MM.1S (cell line): ENCODE data around the gene SMG6.
A peak's percentile ranks its signal among the peaks of the same experiment; 100 is the strongest.

ENCODE experiments used
- DNase-seq: peaks from one replicate; pipeline ENCODE4 v3.0.0-alpha.2; 2015
- H2AFZ ChIP-seq: fragments of 300-600 bp; sonication (generic); 2 replicates; pipeline ENCODE4 v1.6.0; 2016; ENCODE audit warnings: antibody characterized with exemption, low read length
- H3F3A ChIP-seq: fragments of 300-600 bp; sonication (generic); 2 replicates; pipeline ENCODE4 v1.6.1; 2016; ENCODE audit warnings: mild to moderate bottlenecking, antibody characterized with exemption, low read length, moderate library complexity, mixed read lengths; ENCODE audit not compliant: insufficient read depth
- H3K27ac ChIP-seq: fragments of 300-600 bp; sonication (generic); 2 replicates; pipeline ENCODE4 v1.5.1; 2016; ENCODE audit warnings: mild to moderate bottlenecking, low read length
- H3K27me3 ChIP-seq: fragments of 300-600 bp; sonication (generic); replicated peaks from 2 replicates; pipeline ENCODE4 v1.6.0; 2016; ENCODE audit warnings: low read length; ENCODE audit not compliant: insufficient read depth
- H3K36me3 ChIP-seq: fragments of 300-600 bp; sonication (generic); replicated peaks from 2 replicates; pipeline ENCODE4 v1.6.1; 2016; ENCODE audit warnings: mild to moderate bottlenecking, low read length, mixed read lengths; ENCODE audit not compliant: insufficient read depth
- H3K4me1 ChIP-seq: fragments of 300-600 bp; sonication (generic); 2 replicates; pipeline ENCODE4 v1.6.1; 2016; ENCODE audit warnings: low read length, mixed read lengths
- H3K4me2 ChIP-seq: fragments of 300-600 bp; sonication (generic); 2 replicates; pipeline ENCODE4 v1.6.0; 2016; ENCODE audit warnings: low read depth, low read length
- H3K4me3 ChIP-seq: fragments of 300-600 bp; sonication (generic); 2 replicates; pipeline ENCODE4 v1.5.1; 2016; ENCODE audit warnings: low read length, mixed read lengths
- H3K79me2 ChIP-seq: fragments of 300-600 bp; sonication (generic); 2 replicates; pipeline ENCODE4 v1.6.1; 2016; ENCODE audit warnings: mixed run types, low read length, mixed read lengths
- H3K9ac ChIP-seq: fragments of 300-600 bp; sonication (generic); 2 replicates; pipeline ENCODE4 v1.6.1; 2016; ENCODE audit warnings: low read length, mixed read lengths
- H3K9me2 ChIP-seq: fragments of 300-600 bp; sonication (generic); replicated peaks from 2 replicates; pipeline ENCODE4 v1.6.1; 2016; ENCODE audit warnings: mild to moderate bottlenecking, low read length, mixed read lengths; ENCODE audit not compliant: insufficient read depth
- H3K9me3 ChIP-seq: fragments of 300-600 bp; sonication (generic); replicated peaks from 2 replicates; pipeline ENCODE4 v1.6.1; 2016; ENCODE audit warnings: mild to moderate bottlenecking, low read length, mixed read lengths; ENCODE audit not compliant: insufficient read depth
- H4K20me1 ChIP-seq: fragments of 300-600 bp; sonication (generic); 2 replicates; pipeline ENCODE4 v1.6.1; 2016; ENCODE audit warnings: mild to moderate bottlenecking, low read length, moderate library complexity, mixed read lengths; ENCODE audit not compliant: insufficient read depth
- CTCF ChIP-seq: fragments of 300-600 bp; sonication (generic); IDR thresholded peaks from 2 replicates; pipeline ENCODE4 v1.5.1; 2016; ENCODE audit warnings: antibody characterized with exemption, low read length, mixed read lengths
- EZH2 ChIP-seq: fragments of 300-600 bp; sonication (generic); optimal IDR thresholded peaks from 2 replicates; pipeline ENCODE3; 2017; ENCODE audit warnings: low read depth, mild to moderate bottlenecking, antibody characterized with exemption, low read length, mixed read lengths
- EZH2phosphoT487 ChIP-seq: fragments of 300-600 bp; sonication (generic); IDR thresholded peaks from 2 replicates; pipeline ENCODE4 v1.6.1; 2018; ENCODE audit warnings: antibody characterized with exemption, low read length

The SMG6 gene

GRCh38 chr17:2064980-2065785 is 238.4 kb downstream of the SMG6 start:
- Histone ChIP-seq H3K27me3 (no peaks in the 10 kb centered on the region), H3K4me2 (no peak overlapping the region), H3K9ac (no peak overlapping the region), H3K4me1 (no peaks in the 10 kb centered on the region), H3K27ac (no peak overlapping the region), H2AFZ (no peak overlapping the region), H3F3A (no peaks in the 10 kb centered on the region), H3K79me2 (no peaks in the 10 kb centered on the region), H3K36me3 (no peaks in the 10 kb centered on the region), H3K4me3 (no peak overlapping the region), H3K9me2 (no peaks in the 10 kb centered on the region), H4K20me1 (no peaks in the 10 kb centered on the region), H3K9me3 (no peaks in the 10 kb centered on the region)
- no peak for DNase-seq
- TF ChIP-seq EZH2phosphoT487 (no peak), EZH2 (no peak), CTCF (peak; percentile 32)

DNA sequence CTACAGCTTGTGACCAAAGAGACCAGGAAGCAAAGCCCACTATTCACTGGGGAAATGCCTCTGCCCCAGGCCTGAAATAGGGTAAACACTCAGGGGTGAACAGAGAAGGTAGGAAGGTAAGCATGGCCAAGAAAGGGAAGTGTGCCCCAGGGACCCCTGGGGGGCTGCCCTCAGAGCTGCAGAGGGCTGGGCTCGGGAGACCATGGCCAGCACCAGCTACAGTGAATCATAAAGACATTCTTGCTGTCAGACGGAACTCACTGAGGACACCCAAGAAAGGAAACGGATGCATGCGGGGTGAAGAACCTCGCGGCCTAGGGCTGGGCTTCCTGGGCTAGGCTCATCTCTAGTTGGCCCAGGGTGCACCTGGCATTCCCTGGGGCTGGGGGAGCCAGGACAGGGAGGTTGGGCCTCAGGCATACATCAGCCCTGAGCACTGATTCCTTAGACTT is 239.0 kb downstream of the SMG6 start:
- no peak overlapping the region for H3K4me3 ChIP-seq
- no peak overlapping the region for H3K9ac ChIP-seq
- no peaks in the 10 kb centered on the region for H3K79me2 ChIP-seq
- TF ChIP-seq CTCF: no peak
- TF ChIP-seq EZH2phosphoT487: no peak
- TF ChIP-seq EZH2: no peak
- no peak overlapping the region for H3K4me2 ChIP-seq
- H3K27me3 ChIP-seq: no peaks in the 10 kb centered on the region
- no peaks in the 10 kb centered on the region for H4K20me1 ChIP-seq
- H2AFZ ChIP-seq: no peak overlapping the region
- no peaks in the 10 kb centered on the region for H3K9me2 ChIP-seq
- H3F3A ChIP-seq: no peaks in the 10 kb centered on the region
- H3K9me3 ChIP-seq: no peaks in the 10 kb centered on the region
- H3K4me1 ChIP-seq: no peaks in the 10 kb centered on the region
- no peaks in the 10 kb centered on the region for H3K36me3 ChIP-seq
- DNase-seq: no peak
- H3K27ac ChIP-seq: no peak overlapping the region

DNA sequence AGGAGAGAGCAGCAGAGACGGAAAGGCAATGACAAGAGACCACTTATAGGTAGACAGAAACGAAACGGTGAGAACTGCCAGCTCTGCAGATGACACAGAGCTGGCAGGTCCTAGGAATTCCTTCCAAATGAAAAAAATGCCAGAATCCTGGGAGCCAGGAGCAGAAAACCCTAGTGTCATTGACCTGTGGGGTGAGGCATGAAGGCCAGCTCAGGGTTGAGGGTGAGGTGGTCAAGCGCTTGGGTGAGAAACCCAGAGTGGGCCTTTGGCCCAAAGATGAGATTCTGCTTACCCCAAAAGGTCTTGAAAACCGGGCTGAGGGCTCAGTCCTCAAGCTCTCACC is 239.5 kb downstream of the SMG6 start:
- H4K20me1 ChIP-seq: no peaks in the 10 kb centered on the region
- H3K27ac ChIP-seq: no peak overlapping the region
- no peak for DNase-seq
- no peak for TF ChIP-seq EZH2phosphoT487
- TF ChIP-seq EZH2: no peak
- no peak for TF ChIP-seq CTCF
- no peaks in the 10 kb centered on the region for H3K4me1 ChIP-seq
- no peaks in the 10 kb centered on the region for H3F3A ChIP-seq
- no peaks in the 10 kb centered on the region for H3K9me2 ChIP-seq
- H3K36me3 ChIP-seq: no peaks in the 10 kb centered on the region
- H2AFZ ChIP-seq: no peak overlapping the region
- H3K27me3 ChIP-seq: no peaks in the 10 kb centered on the region
- no peak overlapping the region for H3K9ac ChIP-seq
- no peak overlapping the region for H3K4me3 ChIP-seq
- no peak overlapping the region for H3K4me2 ChIP-seq
- H3K9me3 ChIP-seq: no peaks in the 10 kb centered on the region
- no peaks in the 10 kb centered on the region for H3K79me2 ChIP-seq
